K562 (cell line): ENCODE measurements around the gene PPP1R3G. TPM values are rescaled to one million over a fixed set of nuclear protein-coding genes. Genes with fewer than 3 reads are reported as not detected.

Experiments used
- ATAC-seq: fragments of 200-7000 bp; cut with Tn5 transposase; 3 replicates; pipeline ENCODE4 v1.9.1; 2020; ENCODE audit warnings: moderate library complexity
- BruUV-seq: library from RNA; stranded (reverse); fragments of 400-500 nt; replicated peaks from 2 replicates; lab custom pipeline; 2021; lab: Mats Ljungman, UMichigan
- CTCF ChIA-PET: fragments of 300-600 bp; formaldehyde crosslinking; extraction: SDS; loops from one replicate; lab custom pipeline; 2021; ENCODE audit warnings: low intra/inter-chr PET ratio; lab: Yijun Ruan, JAX
- POLR2A ChIA-PET: fragments of 300-600, 350-650 bp; sonication (Branson Sonifier 250); formaldehyde crosslinking; extraction: SDS; loops from one replicate; lab custom pipeline; 2021; ENCODE audit warnings: antibody characterized with exemption, inconsistent platforms; lab: Yijun Ruan, JAX
- DNase-seq, 4 experiments: peaks; one replicate each; pipeline versions ENCODE4 v3.0.0 to v3.0.0-alpha.2; 2011 to 2018; ENCODE audit warnings: low spot score in 3 of 4, mixed read lengths in 3 of 4; ENCODE audit errors: extremely low read depth in 1 of 4
- FAIRE-seq: peaks from 2 replicates; lab custom pipeline; 2011; peaks lifted over from hg19 to GRCh38; lab: Jason Lieb, UNC
- H2AFZ ChIP-seq: 2 replicates; pipeline ENCODE4 v1.6.0; 2011; ENCODE audit warnings: low read depth, low read length, control low read depth, inconsistent platforms
- H3K27ac ChIP-seq: fragments of 200-600 bp; 3 replicates; pipeline ENCODE4 v1.8.0; 2011; ENCODE audit warnings: low read depth, mild to moderate bottlenecking, control low read depth, inconsistent platforms, low read length, moderate library complexity, mixed read lengths; ENCODE audit errors: extremely low read depth
- H3K27me3 ChIP-seq, 2 experiments: fragments of 300-600 bp in 1 of 2; 2 replicates in 1 of 2; 3 replicates in 1 of 2; pipeline versions ENCODE4 v1.6.0 to v1.8.0; 2011; ENCODE audit warnings: inconsistent platforms in 2 of 2, low read length in 2 of 2, mild to moderate bottlenecking in 1 of 2, mixed read lengths in 1 of 2, moderate library complexity in 1 of 2; ENCODE audit not compliant: control insufficient read depth in 2 of 2, insufficient read depth in 2 of 2
- H3K36me3 ChIP-seq: fragments of 300-600 bp; 3 replicates; pipeline ENCODE4 v1.8.0; 2011; ENCODE audit warnings: mild to moderate bottlenecking, low read length, inconsistent platforms; ENCODE audit not compliant: control insufficient read depth, insufficient read depth
- H3K4me1 ChIP-seq, 2 experiments: fragments of 200-600 bp in 1 of 2; replicated peaks in 1 of 2; 2 replicates in 1 of 2; 3 replicates in 1 of 2; pipeline versions ENCODE4 v1.5.1 to v1.8.0; 2011; ENCODE audit warnings: inconsistent platforms in 2 of 2, low read length in 2 of 2, mild to moderate bottlenecking in 1 of 2, mixed read lengths in 1 of 2, moderate library complexity in 1 of 2; ENCODE audit not compliant: control insufficient read depth in 2 of 2, insufficient read depth in 2 of 2
- H3K4me2 ChIP-seq: 2 replicates; pipeline ENCODE4 v1.6.1; 2011; ENCODE audit warnings: low read length, control low read depth, inconsistent platforms, mixed read lengths; ENCODE audit not compliant: insufficient read depth
- H3K4me3 ChIP-seq: fragments of 200-600 bp; sonication (generic), shearing (Covaris generic); 2 replicates; pipeline ENCODE4 v1.5.1; 2016; ENCODE audit warnings: control low read depth, inconsistent platforms
- H3K79me2 ChIP-seq: fragments of 200-600 bp; 3 replicates; pipeline ENCODE4 v1.8.0; 2011; ENCODE audit warnings: low read length, inconsistent platforms; ENCODE audit not compliant: control insufficient read depth, insufficient read depth
- H3K9ac ChIP-seq, 2 experiments: 2 replicates each; pipeline versions ENCODE4 v1.6.0 to v1.6.1; 2011; ENCODE audit warnings: low read depth in 2 of 2, low read length in 2 of 2, control low read depth in 1 of 2, inconsistent platforms in 1 of 2, mild to moderate bottlenecking in 1 of 2, mixed read lengths in 1 of 2; ENCODE audit not compliant: insufficient read depth in 1 of 2
- H3K9me1 ChIP-seq: one replicate; pipeline ENCODE4 v1.6.0; 2011; ENCODE audit warnings: inconsistent platforms, mild to moderate bottlenecking, low read length, moderate library complexity; ENCODE audit not compliant: control insufficient read depth, insufficient read depth
- H3K9me3 ChIP-seq: replicated peaks from 2 replicates; pipeline ENCODE4 v1.5.1; 2011; ENCODE audit warnings: low read depth, low read length, inconsistent platforms; ENCODE audit not compliant: control insufficient read depth, insufficient read depth
- H4K20me1 ChIP-seq: replicated peaks from 2 replicates; pipeline ENCODE4 v1.6.1; 2011; ENCODE audit warnings: low read length, inconsistent platforms, mixed read lengths; ENCODE audit not compliant: control insufficient read depth, insufficient read depth
- BRF1 ChIP-seq: IDR thresholded peaks from 3 replicates; pipeline ENCODE4 v1.6.1; 2011; ENCODE audit warnings: borderline replicate concordance, mild to moderate bottlenecking; ENCODE audit not compliant: insufficient read length; ENCODE audit errors: extremely low read depth
- CUX1 ChIP-seq: fragments of 200-800 bp; sonication (Bioruptor generic); IDR thresholded peaks from 2 replicates; pipeline ENCODE4 v1.6.1; 2016; ENCODE audit warnings: missing genetic modification characterization, missing compliant biosample characterization
- PURB ChIP-seq: sonication (generic); formaldehyde crosslinking; IDR thresholded peaks from 2 replicates; pipeline ENCODE4 v1.9.0; 2021; ENCODE audit warnings: low read depth, mild to moderate bottlenecking, missing genetic modification reagents
- SMAD4 ChIP-seq: fragments of 250-450 bp; sonication (Bioruptor Pico); conservative IDR thresholded peaks from 2 replicates; pipeline ENCODE4 v1.8.0; 2021; ENCODE audit warnings: inconsistent platforms, mild to moderate bottlenecking, moderate library complexity
- SRSF3 ChIP-seq: fragments of 200-400 bp; formaldehyde crosslinking; IDR thresholded peaks from 2 replicates; pipeline ENCODE4 v1.6.1; 2016; ENCODE audit warnings: mild to moderate bottlenecking, low read length, moderate library complexity; ENCODE audit not compliant: insufficient read depth
- TGIF2 ChIP-seq: sonication (generic); formaldehyde crosslinking; IDR thresholded peaks from 2 replicates; pipeline ENCODE4 v1.8.1; 2022; ENCODE audit warnings: mild to moderate bottlenecking, missing genetic modification reagents, moderate library complexity
- ZNF785 ChIP-seq: fragments of 250-450 bp; sonication (Bioruptor Pico); IDR thresholded peaks from 2 replicates; pipeline ENCODE4 v1.4.0; 2020; ENCODE audit warnings: mild to moderate bottlenecking
- WGBS: fragments of 100-300 bp; shearing (Covaris generic); methylation state at CpG from one replicate; pipeline ENCODE4 v1.1.6; 2016; ENCODE audit warnings: low coverage, mixed read lengths; ENCODE audit not compliant: insufficient coverage; ENCODE audit errors: missing lambda C conversion rate; 5-methylcytosine and 5-hydroxymethylcytosine counted together
- in situ Hi-C: fragments of 300-500 bp; cut with MboI; formaldehyde crosslinking; loops from 4 replicates; pipeline ENCODE4 v1.15.0; 2018; ENCODE audit warnings: inconsistent platforms, mixed read lengths
- intact Hi-C: fragments of 100-400 bp; cut with micrococcal nuclease; formaldehyde crosslinking; loops from 2 replicates; pipeline ENCODE4 v1.14.2; 2022
- polyA plus RNA-seq, 8 experiments: library from polyadenylated mRNA; depleted of rRNA in 4 of 8; stranded (reverse) in 5 of 8; unstranded in 3 of 8; fragments of >200 nt; fragmentation: Nextera tagmentation in 2 of 8; fragmentation: Illumina TruSeq in 1 of 8; extraction: Ambion mirVana in 2 of 8; extraction: Trizol in 1 of 8; gene quantifications; 2 replicates each; pipeline versions ENCODE4 v1.2.1 to v1.2.3, GENCODE V29; 2011 to 2014; ENCODE audit warnings: inconsistent platforms in 1 of 8, missing spikeins in 1 of 8
- total RNA-seq, 7 experiments: library from RNA; depleted of rRNA in 6 of 7; stranded (reverse); fragments of >200 nt in 6 of 7; fragmentation: Illumina TruSeq in 2 of 7; extraction: Trizol in 2 of 7; gene quantifications; 2 replicates each; pipeline versions ENCODE4 v1.2.1 to v1.2.3, GENCODE V29; 2011 to 2021; ENCODE audit warnings: low replicate concordance in 1 of 7
- TF ChIP-seq, protein P1 (sequence below): sonication (generic); formaldehyde crosslinking; IDR thresholded peaks from 2 replicates; pipeline ENCODE4 v1.4.0; 2020; ENCODE audit warnings: mild to moderate bottlenecking, missing genetic modification reagents
- TF ChIP-seq, protein P2 (sequence below), 2 experiments: IDR thresholded peaks in 1 of 2; conservative IDR thresholded peaks in 1 of 2; 2 replicates each; pipeline ENCODE4 v1.6.1; 2016; ENCODE audit warnings: low read depth in 2 of 2, mild to moderate bottlenecking in 1 of 2, missing compliant biosample characterization in 1 of 2, missing genetic modification characterization in 1 of 2, moderate library complexity in 1 of 2

Gene PPP1R3G
- total and polyA plus RNA-seq, 9 of the 15 experiments (the other 6 are each of a cell fraction or from before 2014, with no cell fraction given) = 0.01 to 0.13 (median 0.01) TPM; not detected in 4

- Histone ChIP-seq H3K27me3 (no peaks in the 10 kb centered on the region), H3K9me1 (no peaks in the 10 kb centered on the region), H4K20me1 (peaks cover 11% of the 10 kb centered on the region), H3K36me3 (no peaks in the 10 kb centered on the region; the same call in 2 of the 3 replicates), H3K9me3 (no peaks in the 10 kb centered on the region), H3K4me2 (no peak overlapping the region), H3K27ac (no peak overlapping the region), H3K4me1 (peaks cover 0 to 2% of the 10 kb centered on the region in 2 experiments; a peak in 2 of 5 replicates), H2AFZ (no peak overlapping the region), H3K4me3 (no peak overlapping the region), H3K79me2 (no peaks in the 10 kb centered on the region), H3K9ac (no peak overlapping the region)
- in situ Hi-C loops (no loop called here), intact Hi-C loops (no loop called here)
- ChIA-PET POLR2A (interaction anchor here (0.6 kb wide), 1 partner anchor 12 kb away, joined by 4 read pairs; no protein-coding TSS in a partner anchor), CTCF (no interaction called here)
- FAIRE-seq (no peak), ATAC-seq (no peak), DNase-seq (no peak)
- BruUV-seq = no TSS peak
- 88% methylated on average over 9 of the region's 9 CpGs for WGBS
- TF ChIP-seq, protein P1, sequence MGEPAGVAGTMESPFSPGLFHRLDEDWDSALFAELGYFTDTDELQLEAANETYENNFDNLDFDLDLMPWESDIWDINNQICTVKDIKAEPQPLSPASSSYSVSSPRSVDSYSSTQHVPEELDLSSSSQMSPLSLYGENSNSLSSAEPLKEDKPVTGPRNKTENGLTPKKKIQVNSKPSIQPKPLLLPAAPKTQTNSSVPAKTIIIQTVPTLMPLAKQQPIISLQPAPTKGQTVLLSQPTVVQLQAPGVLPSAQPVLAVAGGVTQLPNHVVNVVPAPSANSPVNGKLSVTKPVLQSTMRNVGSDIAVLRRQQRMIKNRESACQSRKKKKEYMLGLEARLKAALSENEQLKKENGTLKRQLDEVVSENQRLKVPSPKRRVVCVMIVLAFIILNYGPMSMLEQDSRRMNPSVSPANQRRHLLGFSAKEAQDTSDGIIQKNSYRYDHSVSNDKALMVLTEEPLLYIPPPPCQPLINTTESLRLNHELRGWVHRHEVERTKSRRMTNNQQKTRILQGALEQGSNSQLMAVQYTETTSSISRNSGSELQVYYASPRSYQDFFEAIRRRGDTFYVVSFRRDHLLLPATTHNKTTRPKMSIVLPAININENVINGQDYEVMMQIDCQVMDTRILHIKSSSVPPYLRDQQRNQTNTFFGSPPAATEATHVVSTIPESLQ = no peak
- TF ChIP-seq TGIF2 (no peak), PURB (CRISPR knock-in tag) (no peak), SRSF3 (no peak), BRF1 (no peak), ZNF785 (CRISPR knock-in tag) (no peak), CUX1 (CRISPR knock-in tag) (no peak), SMAD4 (CRISPR knock-in tag) (no peak)
- TF ChIP-seq, protein P2, sequence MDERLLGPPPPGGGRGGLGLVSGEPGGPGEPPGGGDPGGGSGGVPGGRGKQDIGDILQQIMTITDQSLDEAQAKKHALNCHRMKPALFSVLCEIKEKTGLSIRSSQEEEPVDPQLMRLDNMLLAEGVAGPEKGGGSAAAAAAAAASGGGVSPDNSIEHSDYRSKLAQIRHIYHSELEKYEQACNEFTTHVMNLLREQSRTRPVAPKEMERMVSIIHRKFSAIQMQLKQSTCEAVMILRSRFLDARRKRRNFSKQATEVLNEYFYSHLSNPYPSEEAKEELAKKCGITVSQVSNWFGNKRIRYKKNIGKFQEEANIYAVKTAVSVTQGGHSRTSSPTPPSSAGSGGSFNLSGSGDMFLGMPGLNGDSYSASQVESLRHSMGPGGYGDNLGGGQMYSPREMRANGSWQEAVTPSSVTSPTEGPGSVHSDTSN (CRISPR knock-in tag; IDR thresholded peaks at IDR 0.05; ENCODE audit: low read depth) = no peak
- TF ChIP-seq, protein P2 (tag; conservative IDR thresholded peaks at IDR 0.05; ENCODE audit: low read depth) = no peak
These were observed 31.3 kb downstream of the PPP1R3G start for GRCh38 chr6:5116243-5116991.
